HL-60/S4 (cell line): Measurements from ENCODE around the gene KIRREL3.
"Not testable (repeated sequence)": the region's sequence is repeated elsewhere in the genome, so short reads cannot be mapped to it uniquely, and the experiment has no call there.

ENCODE experiments used
- in situ Hi-C: fragments of 300-500 bp; cut with MboI; formaldehyde crosslinking; loops from 2 replicates; pipeline ENCODE4 v1.14.3; 2022; ENCODE audit warnings: low sequenced_read_pairs

The KIRREL3 gene

GRCh38 chr11:126383339-126384335 is 616.9 kb downstream of the KIRREL3 start:
- in situ Hi-C loops = no loop called here

- in situ Hi-C loops = not testable (repeated sequence)
Observed at GRCh38 chr11:126382641-126383040, 617.9 kb downstream of the KIRREL3 start.

- in situ Hi-C loops = not testable (repeated sequence)
Observed at GRCh38 chr11:126381960-126382359, 618.6 kb downstream of the KIRREL3 start.

GRCh38 chr11:126380909-126381308 is 619.7 kb downstream of the KIRREL3 start:
- in situ Hi-C loops = no loop called here

GRCh38 chr11:126378763-126379162 is 621.8 kb downstream of the KIRREL3 start:
- in situ Hi-C loops = no loop called here

GRCh38 chr11:126375726-126376125 is 624.8 kb downstream of the KIRREL3 start:
- in situ Hi-C loops = no loop called here

- in situ Hi-C loops = not testable (repeated sequence)
Observed at GRCh38 chr11:126374562-126375300, 625.8 kb downstream of the KIRREL3 start.

- in situ Hi-C loops = not testable (repeated sequence)
Observed at GRCh38 chr11:126373389-126374066, 627.0 kb downstream of the KIRREL3 start.
